Astrocyte (in vitro differentiated cells and primary cell): ENCODE results near the gene OR10H5. TPM values are rescaled to one million over a fixed set of nuclear protein-coding genes. Genes with fewer than 3 reads are reported as not detected.

Experiments
- DNase-seq: peaks from one replicate; pipeline ENCODE4 v3.0.0-alpha.2; 2010; ENCODE audit warnings: low read depth
- FAIRE-seq: peaks from 2 replicates; lab custom pipeline; 2011; peaks lifted over from hg19 to GRCh38; lab: Jason Lieb, UNC
- H2AFZ ChIP-seq: 2 replicates; pipeline ENCODE4 v1.6.0; 2012; ENCODE audit warnings: low read depth, low read length, inconsistent platforms
- H3K27ac ChIP-seq: 2 replicates; pipeline ENCODE4 v1.5.1; 2011; ENCODE audit warnings: low read depth, low read length, inconsistent platforms
- H3K27me3 ChIP-seq: 2 replicates; pipeline ENCODE4 v1.6.0; 2011; ENCODE audit warnings: low read length, inconsistent platforms; ENCODE audit not compliant: insufficient read depth
- H3K36me3 ChIP-seq: 2 replicates; pipeline ENCODE4 v1.5.1; 2011; ENCODE audit warnings: low read length, inconsistent platforms; ENCODE audit not compliant: insufficient read depth
- H3K4me1 ChIP-seq: 2 replicates; pipeline ENCODE4 v1.5.1; 2011; ENCODE audit warnings: low read length, inconsistent platforms; ENCODE audit not compliant: insufficient read depth
- H3K4me2 ChIP-seq: 2 replicates; pipeline ENCODE4 v1.6.0; 2012; ENCODE audit warnings: low read length, inconsistent platforms
- H3K4me3 ChIP-seq: 2 replicates; pipeline ENCODE4 v1.5.1; 2011; ENCODE audit warnings: low read depth, mild to moderate bottlenecking, low read length, inconsistent platforms; ENCODE audit not compliant: insufficient read depth
- H3K79me2 ChIP-seq: 2 replicates; pipeline ENCODE4 v1.6.0; 2012; ENCODE audit warnings: mild to moderate bottlenecking, low read length, inconsistent platforms; ENCODE audit not compliant: insufficient read depth
- H3K9ac ChIP-seq: 2 replicates; pipeline ENCODE4 v1.6.0; 2012; ENCODE audit warnings: mild to moderate bottlenecking, low read length, inconsistent platforms
- H3K9me3 ChIP-seq: 2 replicates; pipeline ENCODE4 v1.5.1; 2012; ENCODE audit warnings: low read depth, mild to moderate bottlenecking, low read length, inconsistent platforms; ENCODE audit not compliant: insufficient read depth
- H4K20me1 ChIP-seq: 2 replicates; pipeline ENCODE4 v1.6.0; 2012; ENCODE audit warnings: low read length, inconsistent platforms; ENCODE audit not compliant: insufficient read depth
- H3K27ac Mint-ChIP-seq: one replicate; pipeline ENCODE4 v1.8.0; 2021; ENCODE audit warnings: mild to moderate bottlenecking, mixed read lengths; ENCODE audit not compliant: unreplicated experiment
- H3K27me3 Mint-ChIP-seq: one replicate; pipeline ENCODE4 v1.8.0; 2021; ENCODE audit warnings: low read depth, mixed read lengths; ENCODE audit not compliant: unreplicated experiment
- H3K36me3 Mint-ChIP-seq: one replicate; pipeline ENCODE4 v1.8.0; 2021; ENCODE audit warnings: low read depth, mixed read lengths; ENCODE audit not compliant: unreplicated experiment
- H3K4me1 Mint-ChIP-seq: one replicate; pipeline ENCODE4 v1.8.0; 2021; ENCODE audit warnings: low read depth, mixed read lengths; ENCODE audit not compliant: unreplicated experiment
- H3K4me3 Mint-ChIP-seq: one replicate; pipeline ENCODE4 v1.8.0; 2021; ENCODE audit warnings: mild to moderate bottlenecking, moderate library complexity, mixed read lengths; ENCODE audit not compliant: unreplicated experiment
- H3K9me3 Mint-ChIP-seq: one replicate; pipeline ENCODE4 v1.8.0; 2021; ENCODE audit warnings: mild to moderate bottlenecking, mixed read lengths; ENCODE audit not compliant: unreplicated experiment
- CTCF ChIP-seq: IDR thresholded peaks from 2 replicates; pipeline ENCODE4 v1.5.1; 2011; ENCODE audit warnings: low read depth, mild to moderate bottlenecking, inconsistent platforms, low read length, moderate library complexity; ENCODE audit not compliant: insufficient read depth
- EZH2 ChIP-seq: IDR thresholded peaks from 2 replicates; pipeline ENCODE4 v1.6.1; 2012; ENCODE audit warnings: mild to moderate bottlenecking, low read length, inconsistent platforms; ENCODE audit not compliant: insufficient read depth
- total RNA-seq: library from RNA; stranded (reverse); gene quantifications from 2 replicates; pipeline ENCODE4 v1.2.1, GENCODE V29; 2021

Gene OR10H5
- total RNA-seq, 1 donor from 2014 or later = not detected

DNA sequence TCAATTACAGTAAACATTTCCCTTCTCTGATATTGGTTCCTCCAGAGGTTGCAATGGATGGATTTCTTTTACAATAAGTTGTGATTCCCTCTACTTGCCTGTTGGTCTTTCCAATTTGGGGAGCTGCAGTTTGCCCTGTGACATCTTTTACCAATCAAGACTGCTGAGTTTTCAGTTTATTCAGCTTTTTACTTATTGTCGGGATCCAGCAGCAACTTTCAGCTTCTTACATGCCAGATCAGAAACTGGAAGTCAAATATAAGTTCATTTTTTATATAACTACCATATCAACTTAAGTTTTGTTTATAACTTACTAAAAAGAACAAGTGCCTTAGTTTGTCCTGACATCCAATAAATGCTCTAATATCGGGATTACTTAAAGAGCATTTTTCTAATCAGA, 39.2 kb upstream of the OR10H5 start:
- H3K36me3 Mint-ChIP-seq = no peaks in the 10 kb centered on the region
- H3K9me3 ChIP-seq = no peaks in the 10 kb centered on the region

DNA sequence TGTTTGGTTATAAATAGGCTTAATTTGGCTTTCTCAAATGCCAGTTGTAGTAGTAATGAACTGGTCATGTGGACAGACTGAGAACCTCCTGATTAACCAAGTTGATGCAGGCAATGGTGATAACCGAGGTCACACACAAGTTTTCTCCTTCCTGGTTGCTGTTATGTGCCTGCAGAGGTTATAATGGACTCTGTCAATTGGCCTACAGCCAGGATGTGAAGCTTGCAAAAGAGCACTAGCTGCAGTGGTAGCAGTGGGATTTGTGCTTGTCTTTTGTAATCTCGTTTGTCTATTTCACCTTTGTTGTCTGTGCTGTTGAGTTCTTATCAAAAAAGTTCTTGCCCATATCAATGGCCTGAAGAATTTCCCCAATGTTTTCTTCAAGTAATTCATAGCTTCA, 29.1 kb upstream of the OR10H5 start:
- TF ChIP-seq EZH2 = no peak
- TF ChIP-seq CTCF = no peak
- Histone ChIP-seq H3K4me3 (no peak overlapping the region), H3K79me2 (no peaks in the 10 kb centered on the region), H3K4me2 (no peak overlapping the region), H3K4me1 (no peaks in the 10 kb centered on the region), H4K20me1 (no peaks in the 10 kb centered on the region), H2AFZ (no peak overlapping the region), H3K27me3 (no peaks in the 10 kb centered on the region), H3K9ac (no peak overlapping the region), H3K36me3 (no peaks in the 10 kb centered on the region), H3K9me3 (peaks cover 11% of the 10 kb centered on the region), H3K27ac (no peak overlapping the region)
- DNase-seq (no peak), FAIRE-seq (no peak)
- Mint-ChIP-seq H3K27ac (no peak overlapping the region), H3K9me3 (peaks cover 5% of the 10 kb centered on the region), H3K4me1 (no peaks in the 10 kb centered on the region), H3K4me3 (no peak overlapping the region), H3K27me3 (no peaks in the 10 kb centered on the region), H3K36me3 (no peaks in the 10 kb centered on the region)

More for the DNA sequence above, 39.2 kb upstream of the OR10H5 start:
- no peak for TF ChIP-seq CTCF
- no peak for TF ChIP-seq EZH2
- H3K4me3 ChIP-seq = no peak overlapping the region
- no peaks in the 10 kb centered on the region for H3K36me3 ChIP-seq
- H4K20me1 ChIP-seq = no peaks in the 10 kb centered on the region
- H3K27ac ChIP-seq = no peak overlapping the region
- Mint-ChIP-seq H3K27ac (no peak overlapping the region), H3K4me3 (no peak overlapping the region), H3K27me3 (no peaks in the 10 kb centered on the region), H3K4me1 (no peaks in the 10 kb centered on the region), H3K9me3 (peaks cover 5% of the 10 kb centered on the region)
- no peak overlapping the region for H2AFZ ChIP-seq
- no peaks in the 10 kb centered on the region for H3K4me1 ChIP-seq
- DNase-seq (no peak), FAIRE-seq (no peak)
- H3K27me3 ChIP-seq = no peaks in the 10 kb centered on the region
- no peaks in the 10 kb centered on the region for H3K79me2 ChIP-seq
- no peak overlapping the region for H3K9ac ChIP-seq
- H3K4me2 ChIP-seq = no peak overlapping the region

DNA sequence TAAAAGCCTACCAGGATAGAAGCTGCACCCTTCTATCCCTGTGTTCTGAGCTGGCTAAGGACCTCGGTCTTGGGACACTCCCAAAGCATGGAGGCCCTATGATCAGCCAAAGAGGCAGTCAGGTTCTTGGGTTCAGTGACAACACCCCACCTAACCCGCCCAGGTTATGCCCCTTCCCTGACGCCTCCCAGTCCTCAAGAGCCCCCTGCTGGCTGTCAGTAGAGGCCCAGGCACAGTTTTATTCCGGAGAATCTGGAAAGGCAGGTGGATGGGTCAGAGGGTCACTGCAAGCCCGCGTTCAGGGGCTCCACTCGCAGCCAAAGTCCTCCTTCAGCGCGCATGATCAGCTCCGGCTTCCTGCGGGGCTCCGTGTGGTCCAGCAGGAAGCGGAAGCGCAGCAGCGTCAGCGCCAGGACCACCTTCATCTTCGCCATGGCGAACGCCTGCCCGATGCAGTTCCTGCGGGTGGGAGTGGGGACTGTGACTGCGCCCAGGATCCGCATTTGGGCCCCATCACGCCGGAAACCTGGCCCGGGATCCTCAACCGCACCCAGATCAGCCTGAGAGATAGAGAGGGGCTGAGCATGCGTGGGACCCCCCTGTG, 27.4 kb upstream of the OR10H5 start:
- Mint-ChIP-seq H3K4me3 (no peak overlapping the region), H3K36me3 (no peaks in the 10 kb centered on the region), H3K4me1 (no peaks in the 10 kb centered on the region), H3K9me3 (peaks cover 5% of the 10 kb centered on the region), H3K27me3 (no peaks in the 10 kb centered on the region), H3K27ac (no peak overlapping the region)
- Histone ChIP-seq H3K36me3 (no peaks in the 10 kb centered on the region), H3K4me3 (no peak overlapping the region), H3K4me1 (no peaks in the 10 kb centered on the region), H3K27ac (no peak overlapping the region), H3K27me3 (no peaks in the 10 kb centered on the region), H3K9me3 (peaks cover 11% of the 10 kb centered on the region), H4K20me1 (no peaks in the 10 kb centered on the region), H3K79me2 (no peaks in the 10 kb centered on the region), H2AFZ (no peak overlapping the region), H3K9ac (no peak overlapping the region), H3K4me2 (no peak overlapping the region)
- FAIRE-seq (no peak), DNase-seq (no peak)
- TF ChIP-seq EZH2 (no peak), CTCF (no peak)
